Loucy (cell line): ENCODE results near the gene SGPL1.

Experiments used
- H2AFZ ChIP-seq: fragments of 200-600 bp; sonication (generic); 2 replicates; pipeline ENCODE4 v1.6.0; 2016; ENCODE audit warnings: antibody characterized with exemption, mild to moderate bottlenecking, low read length, moderate library complexity
- H3F3A ChIP-seq: fragments of 200-600 bp; 2 replicates; pipeline ENCODE4 v1.6.0; 2016; ENCODE audit warnings: antibody characterized with exemption, low read depth, mild to moderate bottlenecking
- H3K27me3 ChIP-seq: fragments of 200-600 bp; sonication (generic); 2 replicates; pipeline ENCODE4 v1.6.1; 2014; ENCODE audit warnings: low read length, mild to moderate bottlenecking; ENCODE audit not compliant: insufficient read depth, poor library complexity, severe bottlenecking
- H3K36me3 ChIP-seq: fragments of 200-600 bp; sonication (generic); 2 replicates; pipeline ENCODE4 v1.6.1; 2016; ENCODE audit warnings: low read length; ENCODE audit not compliant: insufficient read depth
- H3K4me1 ChIP-seq: fragments of 200-600 bp; sonication (generic); 2 replicates; pipeline ENCODE4 v1.5.1; 2014; ENCODE audit warnings: low read length, mild to moderate bottlenecking; ENCODE audit not compliant: insufficient read depth, poor library complexity, severe bottlenecking
- H3K4me2 ChIP-seq: fragments of 200-600 bp; sonication (generic); 2 replicates; pipeline ENCODE4 v1.6.0; 2014; ENCODE audit warnings: antibody characterized with exemption, low read length, low read depth, mild to moderate bottlenecking; ENCODE audit not compliant: poor library complexity, severe bottlenecking
- H3K4me3 ChIP-seq: fragments of 200-600 bp; sonication (generic); 2 replicates; pipeline ENCODE4 v1.5.1; 2014; ENCODE audit warnings: low read length, mild to moderate bottlenecking, mixed read lengths; ENCODE audit not compliant: poor library complexity, severe bottlenecking
- H3K79me2 ChIP-seq: fragments of 200-600 bp; sonication (generic); 2 replicates; pipeline ENCODE4 v1.6.1; 2014; ENCODE audit warnings: low read length; ENCODE audit not compliant: insufficient read depth
- H3K9ac ChIP-seq: fragments of 200-600 bp; sonication (generic); 2 replicates; pipeline ENCODE4 v1.6.0; 2014; ENCODE audit warnings: mild to moderate bottlenecking, low read depth, low read length, moderate library complexity; ENCODE audit not compliant: poor library complexity, severe bottlenecking
- H3K9me2 ChIP-seq: fragments of 200-600 bp; sonication (generic); replicated peaks from 2 replicates; pipeline ENCODE4 v1.6.1; 2016; ENCODE audit warnings: low read depth, low read length, mixed read lengths
- H3K9me3 ChIP-seq: fragments of 200-600 bp; sonication (generic); 2 replicates; pipeline ENCODE4 v1.6.1; 2014; ENCODE audit warnings: mild to moderate bottlenecking, antibody characterized with exemption, low read length, low read depth; ENCODE audit not compliant: insufficient read depth
- H4K20me1 ChIP-seq: fragments of 200-600 bp; sonication (generic); 2 replicates; pipeline ENCODE4 v1.6.0; 2014; ENCODE audit warnings: antibody characterized with exemption, low read length, mild to moderate bottlenecking; ENCODE audit not compliant: insufficient read depth, poor library complexity, severe bottlenecking
- EZH2phosphoT487 ChIP-seq: fragments of 200-600 bp; IDR thresholded peaks from 2 replicates; pipeline ENCODE4 v1.6.1; 2018; ENCODE audit warnings: antibody characterized with exemption, mild to moderate bottlenecking, moderate library complexity, borderline replicate concordance
- TF ChIP-seq, protein P1 (sequence below): fragments of 200-600 bp; sonication (generic); conservative IDR thresholded peaks from 2 replicates; pipeline ENCODE4 v1.5.1; 2014; ENCODE audit warnings: mild to moderate bottlenecking, antibody characterized with exemption, low read length

Gene SGPL1

DNA sequence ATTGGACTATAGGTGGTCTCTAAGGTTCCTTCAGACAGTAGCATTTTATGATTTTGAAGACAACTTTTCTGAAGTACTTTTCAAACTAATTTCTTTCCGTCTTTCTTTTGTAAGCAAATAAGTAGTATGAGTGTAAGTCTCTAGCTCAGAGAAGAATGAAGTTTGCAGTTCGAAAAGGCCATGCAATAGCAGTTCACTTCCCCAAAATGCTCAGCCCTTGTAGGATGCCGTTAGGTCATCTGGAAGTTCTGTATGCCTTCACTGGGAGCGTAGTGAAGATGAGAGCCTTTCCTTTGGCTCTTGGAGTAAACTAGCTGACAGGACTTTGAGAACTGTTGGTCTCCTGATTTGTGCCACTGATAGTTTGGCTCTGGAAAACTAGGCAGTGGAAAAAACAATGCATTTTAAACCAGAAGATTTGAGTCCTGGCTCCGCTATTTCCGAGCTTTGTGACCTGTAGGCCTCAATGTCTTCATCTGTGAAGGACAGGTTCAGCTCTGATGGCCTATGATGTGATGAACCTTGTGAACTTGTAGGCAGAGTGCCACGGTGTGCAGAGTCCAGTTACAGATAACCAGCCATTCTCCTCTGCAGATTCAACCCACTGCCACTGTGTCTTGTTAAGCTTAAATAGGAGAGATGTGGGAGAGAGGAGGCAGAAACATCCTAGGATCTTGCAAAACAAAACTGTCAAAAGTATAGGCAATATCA is 18.8 kb downstream of the SGPL1 start:
- Histone ChIP-seq H3K9me3 (0 out of 2 replicates have a peak, but pooled peaks cover 5% of the 10 kb centered on the region), H3K4me3 (no peak overlapping the region), H3K9me2 (no peaks in the 10 kb centered on the region), H3K4me1 (peaks cover 7% of the 10 kb centered on the region), H3F3A (no peaks in the 10 kb centered on the region), H3K9ac (no peak overlapping the region), H3K4me2 (no peak overlapping the region), H3K27me3 (no peaks in the 10 kb centered on the region), H4K20me1 (no peaks in the 10 kb centered on the region), H3K36me3 (no peaks in the 10 kb centered on the region), H3K79me2 (no peaks in the 10 kb centered on the region), H2AFZ (no peak overlapping the region)
- no peak for TF ChIP-seq EZH2phosphoT487

DNA sequence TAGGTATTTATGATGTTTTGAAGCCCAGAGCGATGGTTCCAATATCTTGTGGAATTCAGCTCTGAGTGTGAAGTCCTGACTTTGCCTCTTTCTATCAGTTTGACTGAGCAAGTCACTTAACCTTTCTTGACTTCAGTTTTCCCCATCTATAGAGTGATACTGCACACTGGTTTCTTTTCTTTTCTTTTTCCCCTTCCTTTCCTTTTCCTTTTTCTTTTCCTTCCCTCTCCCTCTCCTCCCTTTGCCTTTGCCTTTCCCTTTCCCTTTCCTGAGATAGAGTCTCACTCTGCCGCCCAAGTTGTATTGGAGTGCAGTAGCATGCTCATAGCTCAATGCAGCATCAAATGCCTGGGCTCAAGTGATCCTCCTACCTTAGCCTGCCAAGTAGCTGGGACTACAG is 20.6 kb downstream of the SGPL1 start:
- H3K4me2 ChIP-seq, result no peak overlapping the region
- no peaks in the 10 kb centered on the region for H3K79me2 ChIP-seq
- H3K4me1 ChIP-seq, result peaks cover 14% of the 10 kb centered on the region
- no peaks in the 10 kb centered on the region for H3K36me3 ChIP-seq
- no peaks in the 10 kb centered on the region for H3K27me3 ChIP-seq
- 0 out of 2 replicates have a peak, but pooled peaks cover 5% of the 10 kb centered on the region for H3K9me3 ChIP-seq
- no peaks in the 10 kb centered on the region for H3K9me2 ChIP-seq
- no peak overlapping the region for H3K4me3 ChIP-seq
- no peak overlapping the region for H2AFZ ChIP-seq
- H3K9ac ChIP-seq, result no peak overlapping the region
- TF ChIP-seq, protein P1, sequence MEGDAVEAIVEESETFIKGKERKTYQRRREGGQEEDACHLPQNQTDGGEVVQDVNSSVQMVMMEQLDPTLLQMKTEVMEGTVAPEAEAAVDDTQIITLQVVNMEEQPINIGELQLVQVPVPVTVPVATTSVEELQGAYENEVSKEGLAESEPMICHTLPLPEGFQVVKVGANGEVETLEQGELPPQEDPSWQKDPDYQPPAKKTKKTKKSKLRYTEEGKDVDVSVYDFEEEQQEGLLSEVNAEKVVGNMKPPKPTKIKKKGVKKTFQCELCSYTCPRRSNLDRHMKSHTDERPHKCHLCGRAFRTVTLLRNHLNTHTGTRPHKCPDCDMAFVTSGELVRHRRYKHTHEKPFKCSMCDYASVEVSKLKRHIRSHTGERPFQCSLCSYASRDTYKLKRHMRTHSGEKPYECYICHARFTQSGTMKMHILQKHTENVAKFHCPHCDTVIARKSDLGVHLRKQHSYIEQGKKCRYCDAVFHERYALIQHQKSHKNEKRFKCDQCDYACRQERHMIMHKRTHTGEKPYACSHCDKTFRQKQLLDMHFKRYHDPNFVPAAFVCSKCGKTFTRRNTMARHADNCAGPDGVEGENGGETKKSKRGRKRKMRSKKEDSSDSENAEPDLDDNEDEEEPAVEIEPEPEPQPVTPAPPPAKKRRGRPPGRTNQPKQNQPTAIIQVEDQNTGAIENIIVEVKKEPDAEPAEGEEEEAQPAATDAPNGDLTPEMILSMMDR, result no peak
- TF ChIP-seq EZH2phosphoT487, result no peak
- no peaks in the 10 kb centered on the region for H4K20me1 ChIP-seq
- no peaks in the 10 kb centered on the region for H3F3A ChIP-seq

DNA sequence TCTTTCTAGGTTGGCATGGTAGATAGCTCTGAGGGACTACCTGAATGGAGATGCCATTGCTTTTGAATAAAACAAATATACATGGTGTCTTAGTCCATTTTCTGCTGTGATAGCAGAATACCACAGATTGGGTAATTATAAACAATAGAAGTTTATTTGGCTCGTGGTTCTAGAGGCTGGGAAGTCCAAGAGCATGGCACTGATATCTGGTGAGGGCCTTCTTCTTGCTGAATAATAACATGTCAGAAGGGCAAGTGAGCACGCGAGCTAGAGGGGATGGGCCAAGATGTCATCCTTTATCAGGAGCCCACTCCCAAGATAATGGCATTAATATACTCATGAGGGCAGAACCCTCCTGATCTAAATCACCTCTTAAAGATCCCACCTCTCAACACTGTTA is 21.9 kb downstream of the SGPL1 start:
- TF ChIP-seq, protein P1, result no peak
- no peak for TF ChIP-seq EZH2phosphoT487
- no peaks in the 10 kb centered on the region for H3K36me3 ChIP-seq
- no peaks in the 10 kb centered on the region for H3F3A ChIP-seq
- H3K9me2 ChIP-seq, result no peaks in the 10 kb centered on the region
- 0 out of 2 replicates have a peak, but pooled peaks cover 4% of the 10 kb centered on the region for H3K79me2 ChIP-seq
- peaks cover 17% of the 10 kb centered on the region for H3K4me1 ChIP-seq
- H3K9me3 ChIP-seq, result 0 out of 2 replicates have a peak, but pooled peaks cover 5% of the 10 kb centered on the region
- no peak overlapping the region for H3K9ac ChIP-seq
- no peak overlapping the region for H2AFZ ChIP-seq
- H4K20me1 ChIP-seq, result no peaks in the 10 kb centered on the region
- H3K4me2 ChIP-seq, result no peak overlapping the region
- no peaks in the 10 kb centered on the region for H3K27me3 ChIP-seq
- no peak overlapping the region for H3K4me3 ChIP-seq
